Esophagus muscularis mucosa (tissue), 4 donors: ENCODE data around the gene SLC25A14. TPM values are rescaled to one million over a fixed set of nuclear protein-coding genes. Genes with fewer than 3 reads are reported as not detected.

ENCODE experiments used
- DNase-seq: peaks from one replicate; pipeline ENCODE4 v3.0.0-alpha.2; 2017; ENCODE audit errors: extremely low spot score
- H3K27ac ChIP-seq, 4 donors: fragments of 200-600 bp; sonication (generic); replicated peaks in 1 of 4; 1 replicate in 3 of 4; 2 replicates in 1 of 4; pipeline ENCODE4 v1.5.1; 2016 to 2019; ENCODE audit warnings: mild to moderate bottlenecking in 1 of 4
- H3K27me3 ChIP-seq, 4 donors: fragments of 200-600 bp; sonication (generic); one replicate each; pipeline versions ENCODE4 v1.5.1 to v1.6.0; 2016 to 2019
- H3K36me3 ChIP-seq, 4 donors: fragments of 200-600 bp; sonication (generic); one replicate each; pipeline ENCODE4 v1.5.1; 2016 to 2019
- H3K4me1 ChIP-seq, 4 donors: fragments of 200-600 bp; sonication (generic); one replicate each; pipeline ENCODE4 v1.5.1; 2016 to 2019
- H3K4me3 ChIP-seq, 4 donors: fragments of 200-600 bp; sonication (generic); 1 replicate in 2 of 4; 2 replicates in 2 of 4; pipeline ENCODE4 v1.5.1; 2016 to 2019; ENCODE audit warnings: mild to moderate bottlenecking in 4 of 4, moderate library complexity in 1 of 4
- H3K9me3 ChIP-seq, 4 donors: fragments of 200-600 bp; sonication (generic); 1 replicate in 3 of 4; 2 replicates in 1 of 4; pipeline ENCODE4 v1.5.1; 2016 to 2019
- CTCF ChIP-seq, 3 experiments: fragments of 200-600 bp in 2 of 3; fragments of 450-650 bp in 1 of 3; sonication (generic) in 2 of 3; IDR thresholded peaks; one replicate each; pipeline ENCODE4 v1.5.1; 2017 to 2019; ENCODE audit warnings: antibody characterized with exemption in 3 of 3, mild to moderate bottlenecking in 2 of 3, moderate library complexity in 1 of 3
- EP300 ChIP-seq: sonication (generic); formaldehyde crosslinking; IDR thresholded peaks from one replicate; pipeline ENCODE4 v1.6.1; 2017; ENCODE audit warnings: antibody characterized with exemption
- POLR2A ChIP-seq: fragments of 450-650 bp; IDR thresholded peaks from one replicate; pipeline ENCODE4 v1.6.1; 2017; ENCODE audit warnings: antibody characterized with exemption, moderate library complexity, mild to moderate bottlenecking, low read depth
- POLR2AphosphoS5 ChIP-seq, 2 donors: sonication (generic); formaldehyde crosslinking; IDR thresholded peaks; one replicate each; pipeline ENCODE4 v1.6.1; 2017; ENCODE audit warnings: antibody characterized with exemption in 2 of 2
- WGBS: methylation state at CpG from one replicate; pipeline ENCODE4 v1.1.5; 2018; 5-methylcytosine and 5-hydroxymethylcytosine counted together
- intact Hi-C: fragments of 100-400 bp; cut with DNase I; formaldehyde crosslinking; loops from one replicate; pipeline ENCODE4 v1.15.1; 2023
- total RNA-seq, 4 donors: library from RNA; depleted of rRNA; stranded (reverse); fragments of >200 nt; gene quantifications; one replicate each; pipeline versions ENCODE4 v1.1.0 to v1.2.1, GENCODE V29; 2016

Gene SLC25A14
- total RNA-seq = 1 to 10 TPM; 4.0 to 9.6 (median 6.9) TPM

GRCh38 chrX:130339408-130340222 is at the start of gene SLC25A14:
TSS of gene SLC25A14 (plus strand) at chrX:130339919. CDS start at chrX:130340279, 360 bp downstream.
- Histone ChIP-seq H3K4me1 (peaks cover 0 to 14% (median 9%) of the 10 kb centered on the region in 4 donors), H3K27ac (peak within 1 kb of the TSS; percentile 45 to 70 (median 58)), H3K36me3 (no peaks in the 10 kb centered on the region), H3K4me3 (peak within 1 kb of the TSS; percentile 69 to 76 (median 70)), H3K27me3 (no peaks in the 10 kb centered on the region), H3K9me3 (no peaks in the 10 kb centered on the region)
- intact Hi-C loops = loop anchor here (5.0 to 10.0 kb wide), 2 partner anchors 72 to 575 kb away; partner anchors contain the start of gene ZNF280C
- DNase-seq = peak; percentile 91
- TF ChIP-seq POLR2A = no peak
- TF ChIP-seq POLR2AphosphoS5 (IDR thresholded peaks at IDR 0.05) = peak; percentile 44 to 69
- 46% methylated on average over 52 of the region's 55 CpGs for WGBS

GRCh38 chrX:130295519-130296296 is 44.0 kb upstream of the SLC25A14 start:
- Histone ChIP-seq H3K27me3 (no peaks in the 10 kb centered on the region), H3K27ac (no peak overlapping the region), H3K4me1 (peaks cover 0 to 16% (median 2%) of the 10 kb centered on the region in 4 donors), H3K9me3 (no peaks in the 10 kb centered on the region), H3K4me3 (no peak overlapping the region), H3K36me3 (no peaks in the 10 kb centered on the region)
- 66% methylated on average over 5 of the region's 5 CpGs for WGBS
- no peak for TF ChIP-seq POLR2AphosphoS5 (IDR thresholded peaks at IDR 0.05)
- no peak for TF ChIP-seq POLR2A
- no peak for TF ChIP-seq CTCF (IDR thresholded peaks at IDR 0.05)
- TF ChIP-seq EP300 = no peak
- intact Hi-C loops = no loop called here
- DNase-seq = no peak

DNA sequence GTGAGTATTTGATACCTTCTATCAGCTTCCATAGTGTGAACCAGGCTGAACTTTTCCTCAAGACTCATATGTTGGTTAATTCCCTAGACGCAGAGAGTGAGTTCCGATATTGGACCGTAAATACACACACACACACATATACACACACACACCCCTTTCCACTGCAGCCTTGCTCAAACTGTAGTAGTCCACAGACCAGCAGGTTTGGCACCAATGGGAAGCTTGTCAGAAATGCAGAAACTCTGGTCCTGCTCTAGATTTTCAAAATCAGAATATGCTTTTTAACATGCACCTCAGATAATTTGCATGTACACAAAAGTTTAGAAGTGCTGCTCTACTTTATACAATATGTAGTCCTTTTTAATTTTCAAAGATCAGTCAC is 43.4 kb upstream of the SLC25A14 start:
- DNase-seq = no peak
- Histone ChIP-seq H3K4me3 (no peak overlapping the region), H3K27ac (no peak overlapping the region), H3K4me1 (peaks cover 0 to 16% (median 2%) of the 10 kb centered on the region in 4 donors), H3K9me3 (no peaks in the 10 kb centered on the region), H3K27me3 (no peaks in the 10 kb centered on the region), H3K36me3 (no peaks in the 10 kb centered on the region)
- intact Hi-C loops = no loop called here
- 79% methylated on average over 3 of the region's 3 CpGs for WGBS
- TF ChIP-seq EP300 (no peak), POLR2AphosphoS5 (IDR thresholded peaks at IDR 0.05) (no peak), POLR2A (no peak), CTCF (IDR thresholded peaks at IDR 0.05) (no peak)

- no peaks in the 10 kb centered on the region for H3K9me3 ChIP-seq
- H3K27me3 ChIP-seq = no peaks in the 10 kb centered on the region
- H3K4me3 ChIP-seq = no peak overlapping the region
- 22% methylated on average over 2 of the region's 2 CpGs for WGBS
- no peaks in the 10 kb centered on the region for H3K36me3 ChIP-seq
- H3K4me1 ChIP-seq = peaks cover 0 to 16% (median 2%) of the 10 kb centered on the region in 4 donors
- intact Hi-C loops = no loop called here
- no peak for TF ChIP-seq POLR2A
- no peak for TF ChIP-seq CTCF (IDR thresholded peaks at IDR 0.05)
- no peak for TF ChIP-seq POLR2AphosphoS5 (IDR thresholded peaks at IDR 0.05)
- no peak for TF ChIP-seq EP300
- no peak overlapping the region for H3K27ac ChIP-seq
- no peak for DNase-seq
Measured at GRCh38 chrX:130296743-130297142, 43.0 kb upstream of the SLC25A14 start.
